Hepatocyte (in vitro differentiated cells): ENCODE measurements around the gene POLR1H.

Experiments
- CTCF ChIP-seq: fragments of 200-600 bp; sonication (generic); IDR thresholded peaks from 2 replicates; pipeline ENCODE4 v1.5.1; 2016; ENCODE audit warnings: antibody characterized with exemption, mild to moderate bottlenecking; ENCODE audit not compliant: poor library complexity
- EZH2 ChIP-seq: fragments of 200-600 bp; sonication (generic); IDR thresholded peaks from 2 replicates; pipeline ENCODE4 v1.6.1; 2016; ENCODE audit warnings: antibody characterized with exemption, mild to moderate bottlenecking, borderline replicate concordance
- EZH2phosphoT487 ChIP-seq: fragments of 200-600 bp; sonication (generic); IDR thresholded peaks from one replicate; pipeline ENCODE4 v1.6.1; 2018; ENCODE audit warnings: antibody characterized with exemption, mild to moderate bottlenecking, low read depth, moderate library complexity; ENCODE audit not compliant: unreplicated experiment, severe bottlenecking

GRCh38 chr6:30067460-30068139, 6.5 kb downstream of the POLR1H start:
- TF ChIP-seq CTCF (no peak), EZH2phosphoT487 (no peak), EZH2 (no peak)
